Adrenal gland (tissue), 12 donors: ENCODE results near the gene AP1S3. TPM values are rescaled to one million over a fixed set of nuclear protein-coding genes. Genes with fewer than 3 reads are reported as not detected.

ENCODE experiments used
- DNase-seq, 7 donors: peaks; one replicate each; pipeline ENCODE4 v3.0.0-alpha.2; 2019 to 2020
- H3K27ac ChIP-seq, 5 donors: fragments of 200-600 bp; sonication (generic) in 4 of 5; 1 replicate in 3 of 5; 2 replicates in 2 of 5; pipeline versions ENCODE4 v1.5.1 to v1.8.0; 2016 to 2020; ENCODE audit warnings: mild to moderate bottlenecking in 1 of 5
- H3K27me3 ChIP-seq: fragments of 200-600 bp; 2 replicates; pipeline ENCODE4 v1.8.0; 2021
- H3K36me3 ChIP-seq, 2 donors: fragments of 200-600 bp; replicated peaks in 1 of 2; 1 replicate in 1 of 2; 2 replicates in 1 of 2; pipeline versions ENCODE4 v1.5.1 to v1.8.0; 2018 to 2022
- H3K4me1 ChIP-seq, 2 donors: fragments of 200-600 bp; replicated peaks in 1 of 2; 1 replicate in 1 of 2; 2 replicates in 1 of 2; pipeline versions ENCODE4 v1.5.1 to v1.8.0; 2018 to 2021
- H3K4me3 ChIP-seq, 4 donors: fragments of 200-600 bp; sonication (generic) in 3 of 4; one replicate each; pipeline ENCODE4 v1.5.1; 2016 to 2018
- H3K9me3 ChIP-seq, 3 donors: fragments of 200-600 bp; sonication (generic) in 1 of 3; replicated peaks in 1 of 3; 1 replicate in 2 of 3; 2 replicates in 1 of 3; pipeline versions ENCODE4 v1.5.1 to v1.8.0; 2016 to 2021
- CTCF ChIP-seq, 6 experiments: fragments of 450-650 bp in 4 of 6; fragments of 200-600 bp in 2 of 6; sonication (generic) in 1 of 6; IDR thresholded peaks; 1 replicate in 5 of 6; 2 replicates in 1 of 6; pipeline versions ENCODE4 v1.5.1 to v1.8.0; 2016 to 2021; ENCODE audit warnings: antibody characterized with exemption in 6 of 6, mild to moderate bottlenecking in 2 of 6, moderate library complexity in 1 of 6
- POLR2A ChIP-seq, 2 donors: fragments of 450-650 bp; IDR thresholded peaks; one replicate each; pipeline ENCODE4 v1.6.1; 2017; ENCODE audit warnings: antibody characterized with exemption in 2 of 2, mild to moderate bottlenecking in 2 of 2, moderate library complexity in 1 of 2
- WGBS, 4 donors: extraction: QIAGEN DNeasy Blood & Tissue Kit in 2 of 4; methylation state at CpG; one replicate each; pipeline versions ENCODE4 v1.1.5 to v1.1.7; 2013 to 2017; 5-methylcytosine and 5-hydroxymethylcytosine counted together
- intact Hi-C, 2 donors: fragments of 100-400 bp; cut with DNase I; formaldehyde crosslinking; loops; one replicate each; pipeline versions ENCODE4 v1.14.1 to v1.15.0; 2022 to 2023
- polyA plus RNA-seq, 3 donors: library from polyadenylated mRNA; stranded (reverse); fragments of 200-250 nt in 2 of 3; fragments of 350-450 nt in 1 of 3; fragmentation: Illumina TruSeq in 1 of 3; extraction: RNeasy Lipid Tissue Mini Kit (QIAGEN cat#74804) in 1 of 3; gene quantifications; one replicate each; pipeline ENCODE4 v1.2.3, GENCODE V29; 2013 to 2014
- total RNA-seq, 9 donors: library from RNA; depleted of rRNA in 4 of 9; stranded (reverse); fragments of >200 nt in 4 of 9; fragments of 120-200 nt in 1 of 9; fragmentation: NEBNext Ultra II Directional in 1 of 9; extraction: Animal tissue kit (Norgen Biotek cat#: 25700) in 1 of 9; gene quantifications; one replicate each; pipeline versions ENCODE4 v1.1.0 to v1.2.4, GENCODE V29; 2013 to 2023
- donor health status: healthy with polysubstance abuse.
- donor health status: Bipolar disorder and iron deficiency.
- donor health status: DM: yes; HTN: yes; CAD: no.
- donor health status: DM: no; HTN: no; CAD: no.
- donor health status: DM: no; HTN: no; CAD: no.
- donor health status: DM: yes; HTN: yes; CAD: no.

Gene AP1S3
- total and polyA plus RNA-seq, 12 donors: 0.24 to 7.3 (median 1.3) TPM

- no peak for DNase-seq
- intact Hi-C loops: no loop called here
- Histone ChIP-seq H3K4me3 (no peak overlapping the region), H3K27ac (no peak overlapping the region), H3K9me3 (no peaks in the 10 kb centered on the region), H3K27me3 (no peaks in the 10 kb centered on the region), H3K36me3 (no peaks in the 10 kb centered on the region), H3K4me1 (no peaks in the 10 kb centered on the region)
- WGBS, 4 donors: 54 to 79% (median 66%) methylated on average over 4 to 5 of the region's 5 CpGs
- no peak for TF ChIP-seq CTCF (IDR thresholded peaks at IDR 0.05)
- no peak for TF ChIP-seq POLR2A (IDR thresholded peaks at IDR 0.05)
These were observed 102.2 kb downstream of the AP1S3 start for GRCh38 chr2:223735035-223735640.

- Histone ChIP-seq H3K9me3 (no peaks in the 10 kb centered on the region), H3K4me3 (no peak overlapping the region), H3K27ac (no peak overlapping the region), H3K27me3 (no peaks in the 10 kb centered on the region), H3K4me1 (no peaks in the 10 kb centered on the region), H3K36me3 (no peaks in the 10 kb centered on the region)
- intact Hi-C loops: no loop called here
- WGBS, 4 donors: 93 to 100% (median 98%) methylated on average over 2 of the region's 2 CpGs
- TF ChIP-seq CTCF (IDR thresholded peaks at IDR 0.05) (no peak), POLR2A (IDR thresholded peaks at IDR 0.05) (no peak)
- DNase-seq: no peak
These were observed 103.0 kb downstream of the AP1S3 start for GRCh38 chr2:223734346-223734745.

GRCh38 chr2:223732346-223732745 is 105.0 kb downstream of the AP1S3 start:
- Histone ChIP-seq H3K4me1 (no peaks in the 10 kb centered on the region), H3K9me3 (no peaks in the 10 kb centered on the region), H3K27ac (no peak overlapping the region), H3K27me3 (no peaks in the 10 kb centered on the region), H3K36me3 (no peaks in the 10 kb centered on the region), H3K4me3 (no peak overlapping the region)
- 72 to 89% (median 79%) methylated on average over 3 of the region's 3 CpGs for WGBS, 4 donors
- no peak for TF ChIP-seq POLR2A (IDR thresholded peaks at IDR 0.05)
- TF ChIP-seq CTCF (IDR thresholded peaks at IDR 0.05): no peak
- no peak for DNase-seq
- intact Hi-C loops: no loop called here

- Histone ChIP-seq H3K27me3 (no peaks in the 10 kb centered on the region), H3K4me1 (no peaks in the 10 kb centered on the region), H3K4me3 (no peak overlapping the region), H3K9me3 (no peaks in the 10 kb centered on the region), H3K36me3 (no peaks in the 10 kb centered on the region), H3K27ac (no peak overlapping the region)
- TF ChIP-seq POLR2A (IDR thresholded peaks at IDR 0.05): no peak
- TF ChIP-seq CTCF (IDR thresholded peaks at IDR 0.05): no peak
- intact Hi-C loops: no loop called here
- no peak for DNase-seq
- 83 to 91% (median 87%) methylated on average over 2 of the region's 2 CpGs for WGBS, 4 donors
These were observed 105.9 kb downstream of the AP1S3 start for GRCh38 chr2:223731503-223731902.
